ENCODE results near the gene SCO2. TPM values are rescaled to one million over a fixed set of nuclear protein-coding genes. Genes with fewer than 3 reads are reported as not detected.

Gene SCO2
- polyA plus RNA-seq, 1 donor (not counting 4 experiments of a cell fraction or from before 2014, with no cell fraction given) = 1.9 TPM

DNA sequence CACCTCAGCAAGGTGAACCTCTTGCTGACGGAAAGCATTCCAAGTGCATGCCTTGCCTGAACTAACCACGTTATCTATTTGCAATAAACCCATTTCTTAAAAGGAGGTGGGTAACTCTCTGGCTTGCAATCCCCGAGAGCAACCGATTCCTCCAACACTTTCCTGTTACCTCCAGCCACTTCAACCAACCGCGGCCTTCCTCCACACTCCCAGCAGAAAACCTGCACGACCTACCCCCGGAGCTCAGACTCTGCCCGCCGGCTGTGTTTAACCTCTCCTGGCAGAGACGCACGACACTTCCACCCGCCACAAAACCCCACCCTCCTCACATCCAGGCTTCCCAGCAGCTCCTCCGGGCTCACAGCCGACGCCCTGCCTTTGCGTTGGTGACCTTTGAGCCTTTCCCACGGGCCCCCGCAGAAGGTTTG is 708 bp downstream of the SCO2 start:
- Histone ChIP-seq H4K20me1 (ENCODE audit: control insufficient read depth, extremely low read depth, insufficient read depth, low read length) (no peaks in the 10 kb centered on the region), H3K4me3 (ENCODE audit: control insufficient read depth in 2 of 3, extremely low read depth in 1 of 3, insufficient read depth in 2 of 3, low read depth in 1 of 3, low read length in 3 of 3) (peak overlapping the region; percentile 72 to 81 (median 79)), H3K9ac (ENCODE audit: control insufficient read depth, extremely low read depth, insufficient read depth, low read length) (peak overlapping the region; percentile 85), H3K27me3 (ENCODE audit: control insufficient read depth, extremely low read depth, insufficient read depth, low read length) (peaks cover 5% of the 10 kb centered on the region), H3K9me3 (ENCODE audit: control insufficient read depth, low read depth, low read length) (no peaks in the 10 kb centered on the region), H3K9me1 (ENCODE audit: control insufficient read depth, extremely low read depth, insufficient read depth, low read length) (no peaks in the 10 kb centered on the region), H3K4me2 (ENCODE audit: control insufficient read depth, extremely low read depth, insufficient read depth, low read depth, low read length) (peak overlapping the region; percentile 69), H3K4me1 (ENCODE audit: control insufficient read depth, extremely low read depth, insufficient read depth, low read length) (peaks cover 16% of the 10 kb centered on the region), H3K36me3 (ENCODE audit: control insufficient read depth in 2 of 2, extremely low read depth in 1 of 2, insufficient read depth in 2 of 2, low read length in 2 of 2) (peaks cover 17 to 29% of the 10 kb centered on the region in 2 experiments), H2AFZ (ENCODE audit: control insufficient read depth, low read length) (no peak overlapping the region), H3K79me2 (ENCODE audit: control insufficient read depth, insufficient read depth, low read length) (peaks cover 24% of the 10 kb centered on the region), H3K27ac (ENCODE audit: control insufficient read depth, insufficient read depth, low read length) (peak overlapping the region; percentile 70)
- DNase-seq (ENCODE audit: low read depth, low spot score) (no peak), FAIRE-seq (peak; percentile 58)
- no peak for TF ChIP-seq EZH2 (IDR thresholded peaks at IDR 0.05; ENCODE audit: low read length)
- no peak for TF ChIP-seq CTCF (optimal IDR thresholded peaks at IDR 0.05 in 1 of 3, IDR thresholded peaks at IDR 0.05 in 1 of 3, conservative IDR thresholded peaks at IDR 0.05 in 1 of 3; ENCODE audit: extremely low read depth in 1 of 3, insufficient read depth in 2 of 3, low read length in 3 of 3)
- dilution Hi-C loops (cut with MboI; ENCODE audit: extremely low pct_ligation_motif_present, low sequenced_read_pairs) = no loop called here

GRCh38 chr22:50523806-50524675 is 1.4 kb downstream of the SCO2 start:
- FAIRE-seq = no peak
- Histone ChIP-seq H3K9me3 (ENCODE audit: control insufficient read depth, low read depth, low read length) (no peaks in the 10 kb centered on the region), H3K36me3 (ENCODE audit: control insufficient read depth in 2 of 2, extremely low read depth in 1 of 2, insufficient read depth in 2 of 2, low read length in 2 of 2) (peaks cover 20 to 29% of the 10 kb centered on the region in 2 experiments), H3K4me3 (ENCODE audit: control insufficient read depth in 2 of 3, extremely low read depth in 1 of 3, insufficient read depth in 2 of 3, low read depth in 1 of 3, low read length in 3 of 3) (peak overlapping the region; percentile 72 to 81 (median 79)), H3K4me1 (ENCODE audit: control insufficient read depth, extremely low read depth, insufficient read depth, low read length) (peaks cover 16% of the 10 kb centered on the region), H3K9ac (ENCODE audit: control insufficient read depth, extremely low read depth, insufficient read depth, low read length) (peak overlapping the region; percentile 85), H3K4me2 (ENCODE audit: control insufficient read depth, extremely low read depth, insufficient read depth, low read depth, low read length) (peak overlapping the region; percentile 69), H4K20me1 (ENCODE audit: control insufficient read depth, extremely low read depth, insufficient read depth, low read length) (no peaks in the 10 kb centered on the region), H3K27me3 (ENCODE audit: control insufficient read depth, extremely low read depth, insufficient read depth, low read length) (no peaks in the 10 kb centered on the region), H2AFZ (ENCODE audit: control insufficient read depth, low read length) (no peak overlapping the region), H3K79me2 (ENCODE audit: control insufficient read depth, insufficient read depth, low read length) (peaks cover 24% of the 10 kb centered on the region), H3K9me1 (ENCODE audit: control insufficient read depth, extremely low read depth, insufficient read depth, low read length) (no peaks in the 10 kb centered on the region), H3K27ac (ENCODE audit: control insufficient read depth, insufficient read depth, low read length) (peak overlapping the region; percentile 70)
- DNase-seq (ENCODE audit: low read depth, low spot score) = no peak
- TF ChIP-seq CTCF (optimal IDR thresholded peaks at IDR 0.05 in 1 of 3, IDR thresholded peaks at IDR 0.05 in 1 of 3, conservative IDR thresholded peaks at IDR 0.05 in 1 of 3; ENCODE audit: extremely low read depth in 1 of 3, insufficient read depth in 2 of 3, low read length in 3 of 3) (no peak), EZH2 (IDR thresholded peaks at IDR 0.05; ENCODE audit: low read length) (no peak)
- dilution Hi-C loops (cut with MboI; ENCODE audit: extremely low pct_ligation_motif_present, low sequenced_read_pairs) = no loop called here
